Skeletal muscle satellite cell (primary cell): ENCODE measurements around the gene THADA.

Source experiments
- H3K27me3 ChIP-seq: 2 replicates; pipeline ENCODE4 v1.7.0; 2013; ENCODE audit warnings: low read length; ENCODE audit not compliant: control insufficient read depth, insufficient read depth
- H3K36me3 ChIP-seq: 2 replicates; pipeline ENCODE4 v1.7.0; 2013; ENCODE audit warnings: mild to moderate bottlenecking, control low read depth, low read length; ENCODE audit not compliant: insufficient read depth
- H3K4me1 ChIP-seq: 2 replicates; pipeline ENCODE4 v1.7.0; 2013; ENCODE audit warnings: low read length; ENCODE audit not compliant: control insufficient read depth, insufficient read depth
- H3K4me2 ChIP-seq: 2 replicates; pipeline ENCODE4 v1.7.0; 2013; ENCODE audit warnings: mild to moderate bottlenecking, low read length
- H3K4me3 ChIP-seq: 2 replicates; pipeline ENCODE4 v1.7.0; 2013; ENCODE audit warnings: low read length
- H3K9ac ChIP-seq: 2 replicates; pipeline ENCODE4 v1.7.0; 2013; ENCODE audit warnings: mild to moderate bottlenecking, low read depth, low read length, moderate library complexity
- H3K9me3 ChIP-seq: replicated peaks from 2 replicates; pipeline ENCODE4 v1.7.0; 2013; ENCODE audit warnings: mild to moderate bottlenecking, control low read depth, low read length

Gene THADA

DNA sequence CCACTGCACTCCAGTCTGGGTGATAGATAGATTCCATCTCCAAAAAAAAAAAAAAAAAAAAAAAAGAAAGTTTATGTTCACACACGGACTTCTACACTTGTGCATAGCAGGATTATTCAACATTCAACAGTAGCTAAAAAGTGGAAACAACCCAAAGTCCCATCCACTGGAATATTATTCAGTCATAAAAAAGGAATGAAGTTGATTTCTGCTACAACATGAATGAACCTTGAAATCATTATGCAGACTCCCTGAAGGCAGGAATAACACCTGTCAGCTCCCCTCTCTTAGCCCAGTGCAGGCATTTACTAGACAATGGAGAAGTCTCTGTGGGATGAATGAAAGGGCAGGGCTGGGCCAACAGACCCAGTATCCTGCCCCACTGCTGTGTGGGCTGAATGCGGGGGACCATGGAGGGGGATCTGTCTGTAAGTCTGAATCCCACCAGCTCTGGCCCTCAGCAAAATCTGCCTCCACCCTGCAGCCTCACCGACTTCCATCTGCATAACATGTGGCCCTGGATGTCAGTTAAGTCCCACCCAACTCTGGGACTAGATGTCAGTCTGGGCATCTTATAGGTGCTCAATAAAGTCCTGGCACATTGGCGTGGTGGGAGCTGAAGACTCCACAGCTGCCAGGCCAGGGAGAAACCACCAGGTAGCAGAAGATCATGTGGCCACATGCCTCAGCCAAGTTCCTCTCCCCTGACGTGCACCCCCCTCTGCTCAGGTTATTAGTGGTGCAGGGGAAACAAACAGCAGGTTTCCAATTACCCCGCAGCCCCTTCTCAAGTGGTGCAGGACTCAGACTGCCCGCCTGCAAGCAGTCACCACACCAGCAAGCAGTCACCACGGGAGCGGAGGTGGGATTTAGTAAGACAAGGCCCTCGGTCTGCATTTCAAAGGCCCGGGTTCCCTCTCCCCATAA lies 378.3 kb downstream of the THADA start:
- H3K9ac ChIP-seq, result peak overlapping the region; percentile 99
- peak overlapping the region; percentile 81 for H3K4me2 ChIP-seq
- no peaks in the 10 kb centered on the region for H3K27me3 ChIP-seq
- H3K9me3 ChIP-seq, result no peaks in the 10 kb centered on the region
- H3K4me1 ChIP-seq, result peaks cover 40% of the 10 kb centered on the region
- H3K36me3 ChIP-seq, result peaks cover 4% of the 10 kb centered on the region
- H3K4me3 ChIP-seq, result no peak overlapping the region

DNA sequence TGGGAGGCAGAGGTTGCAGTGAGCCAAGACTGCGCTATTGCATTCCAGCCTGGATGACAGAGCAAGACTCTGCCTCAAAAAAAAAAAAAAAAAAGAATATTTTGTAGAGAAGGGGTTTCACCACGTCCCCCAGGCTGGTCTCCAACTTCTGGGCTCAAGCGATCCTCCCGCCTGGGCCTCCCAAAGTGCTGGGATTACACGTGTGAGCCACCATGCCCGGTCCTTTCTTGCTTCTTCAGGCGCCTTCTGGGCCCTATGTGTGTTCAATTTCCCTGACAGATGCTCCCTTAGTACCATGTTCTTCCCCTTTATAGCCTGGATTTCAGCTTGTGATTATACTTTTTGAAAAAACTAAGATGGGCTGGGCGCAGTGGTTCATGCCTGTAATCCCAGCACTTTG lies 379.2 kb downstream of the THADA start:
- Histone ChIP-seq H3K9ac (no peak overlapping the region), H3K27me3 (no peaks in the 10 kb centered on the region), H3K4me2 (no peak overlapping the region), H3K36me3 (no peaks in the 10 kb centered on the region), H3K4me1 (peaks cover 39% of the 10 kb centered on the region), H3K4me3 (no peak overlapping the region), H3K9me3 (no peaks in the 10 kb centered on the region)

GRCh38 chr2:43215673-43216255 lies 380.1 kb downstream of the THADA start:
- Histone ChIP-seq H3K4me2 (no peak overlapping the region), H3K9me3 (no peaks in the 10 kb centered on the region), H3K36me3 (no peaks in the 10 kb centered on the region), H3K27me3 (no peaks in the 10 kb centered on the region), H3K9ac (no peak overlapping the region), H3K4me3 (no peak overlapping the region), H3K4me1 (peaks cover 30% of the 10 kb centered on the region)

DNA sequence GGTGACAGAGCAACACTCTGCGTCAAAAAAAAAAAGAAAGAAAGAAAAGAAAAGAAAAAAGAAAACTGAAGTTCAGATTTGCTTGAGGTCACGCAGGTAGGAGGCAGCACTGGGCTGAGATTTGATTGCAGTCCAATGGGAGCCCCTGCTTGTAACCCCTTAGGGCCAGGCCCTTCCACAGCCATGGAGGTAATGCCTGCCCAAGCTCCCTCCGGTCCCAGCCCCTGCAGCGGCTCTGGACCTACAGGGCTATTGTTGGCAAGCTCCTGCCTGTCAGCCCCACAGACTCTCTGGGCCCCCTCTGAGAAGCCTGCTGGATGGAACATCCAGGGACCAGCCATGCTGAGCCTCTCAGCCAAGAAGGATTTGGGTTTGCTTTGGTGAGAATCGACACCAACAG lies 381.6 kb downstream of the THADA start:
- H3K4me1 ChIP-seq, result peaks cover 16% of the 10 kb centered on the region
- H3K36me3 ChIP-seq, result no peaks in the 10 kb centered on the region
- no peak overlapping the region for H3K9ac ChIP-seq
- H3K4me2 ChIP-seq, result no peak overlapping the region
- H3K4me3 ChIP-seq, result no peak overlapping the region
- H3K9me3 ChIP-seq, result no peaks in the 10 kb centered on the region
- H3K27me3 ChIP-seq, result no peaks in the 10 kb centered on the region

- Histone ChIP-seq H3K4me1 (peaks cover 3% of the 10 kb centered on the region), H3K9ac (no peak overlapping the region), H3K4me3 (no peak overlapping the region), H3K9me3 (no peaks in the 10 kb centered on the region), H3K36me3 (no peaks in the 10 kb centered on the region), H3K27me3 (no peaks in the 10 kb centered on the region), H3K4me2 (no peak overlapping the region)
These were observed 382.9 kb downstream of the THADA start for GRCh38 chr2:43212931-43213330.

DNA sequence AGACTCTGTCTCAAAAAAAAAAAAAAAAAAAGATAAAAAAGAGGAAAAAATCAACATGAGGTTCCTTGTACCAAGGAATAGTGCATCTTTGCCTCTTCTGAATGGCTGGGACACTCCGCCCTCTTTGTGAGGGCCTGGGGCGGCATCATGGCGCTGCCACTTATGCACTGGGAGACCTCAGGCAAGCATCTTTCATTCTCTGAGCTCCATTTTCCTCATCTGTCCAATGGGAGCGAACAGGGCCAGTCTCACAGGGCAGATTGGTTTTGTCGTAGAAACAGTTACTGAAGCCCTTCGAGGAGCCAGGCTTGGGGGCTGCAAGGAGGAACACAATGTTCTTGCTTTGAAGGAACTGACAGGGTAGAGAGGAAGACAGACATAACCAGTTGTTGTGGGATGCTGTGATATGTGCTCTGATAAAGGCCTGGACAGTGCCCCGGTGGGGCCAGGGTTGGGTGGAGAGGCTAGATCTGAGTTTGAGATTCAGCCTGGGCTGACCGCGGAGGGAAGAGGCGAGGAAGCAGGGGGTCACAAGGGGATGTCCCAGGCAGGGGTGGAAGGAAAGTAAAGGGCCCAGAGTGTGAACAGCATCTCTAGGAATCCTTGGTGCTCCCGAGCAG lies 383.5 kb downstream of the THADA start:
- Histone ChIP-seq H3K36me3 (no peaks in the 10 kb centered on the region), H3K4me1 (no peaks in the 10 kb centered on the region), H3K9me3 (no peaks in the 10 kb centered on the region), H3K27me3 (peaks cover 3% of the 10 kb centered on the region), H3K4me3 (no peak overlapping the region), H3K9ac (no peak overlapping the region), H3K4me2 (no peak overlapping the region)

- Histone ChIP-seq H3K4me3 (no peak overlapping the region), H3K9me3 (no peaks in the 10 kb centered on the region), H3K27me3 (peaks cover 7% of the 10 kb centered on the region), H3K4me2 (no peak overlapping the region), H3K36me3 (no peaks in the 10 kb centered on the region), H3K4me1 (no peaks in the 10 kb centered on the region), H3K9ac (no peak overlapping the region)
These were observed 385.2 kb downstream of the THADA start for GRCh38 chr2:43210467-43211303.

GRCh38 chr2:43210125-43210466 lies 385.7 kb downstream of the THADA start:
- Histone ChIP-seq H3K9ac (no peak overlapping the region), H3K36me3 (no peaks in the 10 kb centered on the region), H3K4me1 (no peaks in the 10 kb centered on the region), H3K27me3 (peaks cover 7% of the 10 kb centered on the region), H3K4me3 (no peak overlapping the region), H3K9me3 (no peaks in the 10 kb centered on the region), H3K4me2 (no peak overlapping the region)

DNA sequence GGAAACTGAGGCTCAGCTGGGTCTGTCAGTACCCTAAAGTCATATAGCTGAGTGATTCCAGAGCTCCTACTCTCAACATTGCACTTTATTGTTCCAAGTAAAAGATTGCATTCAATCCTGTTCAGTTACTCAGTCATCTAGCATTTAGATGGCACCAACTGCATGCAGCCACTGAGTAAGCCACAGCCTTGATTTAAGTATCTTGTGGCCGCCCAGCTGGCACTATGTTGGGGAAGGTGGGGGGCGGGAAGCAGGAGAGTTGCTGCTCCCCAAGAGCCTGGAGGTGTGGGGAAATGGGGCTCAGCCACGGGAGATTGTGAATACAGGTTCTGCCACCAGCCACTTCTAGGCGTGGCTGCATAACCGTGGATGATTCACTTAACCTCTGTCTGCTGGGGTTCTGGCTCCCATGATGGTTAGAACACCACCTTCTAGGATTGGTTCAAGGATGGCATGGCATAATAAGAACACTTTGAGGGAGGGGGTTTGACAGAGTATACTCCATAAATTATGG lies 386.6 kb downstream of the THADA start:
- no peak overlapping the region for H3K4me3 ChIP-seq
- H3K4me2 ChIP-seq, result no peak overlapping the region
- no peaks in the 10 kb centered on the region for H3K4me1 ChIP-seq

DNA sequence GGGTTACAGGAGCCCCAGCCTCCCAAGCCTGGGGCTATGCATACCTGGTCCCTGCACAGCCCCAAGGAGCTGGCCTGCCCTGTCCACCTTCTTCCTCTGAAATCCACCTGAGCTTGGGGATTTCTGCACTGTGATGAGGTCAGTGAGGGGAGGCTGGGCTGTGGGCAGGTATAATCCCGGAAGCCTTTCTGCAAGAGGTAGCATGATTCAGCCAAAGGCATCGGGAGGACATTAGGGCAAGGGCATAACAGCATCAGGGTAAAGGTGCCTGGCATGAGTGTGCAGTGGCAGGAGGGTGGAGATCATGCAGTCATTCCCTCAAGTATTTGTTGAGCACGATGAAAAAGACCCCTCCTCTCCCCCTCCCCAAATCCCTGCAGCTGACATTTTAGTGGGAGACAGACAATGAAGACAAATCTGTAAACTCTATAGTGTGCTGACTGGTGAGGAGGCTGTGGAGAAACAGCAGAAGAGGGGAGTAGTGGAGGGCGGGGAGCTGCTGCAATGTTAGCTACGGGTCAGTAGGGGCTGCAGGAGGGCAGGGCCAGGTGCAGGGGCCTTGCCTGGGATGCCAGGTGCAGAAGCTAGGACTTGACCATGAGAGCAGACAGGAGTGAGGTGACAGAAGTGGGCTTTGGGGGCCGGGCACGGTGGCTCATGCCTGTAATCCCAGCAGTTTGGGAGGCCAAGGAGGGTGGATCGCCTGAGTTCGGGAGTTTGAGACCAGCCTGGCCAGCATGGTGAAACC lies 388.1 kb downstream of the THADA start:
- no peaks in the 10 kb centered on the region for H3K4me1 ChIP-seq
- no peaks in the 10 kb centered on the region for H3K9me3 ChIP-seq
- H3K27me3 ChIP-seq, result peaks cover 7% of the 10 kb centered on the region
- H3K36me3 ChIP-seq, result no peaks in the 10 kb centered on the region
- H3K4me3 ChIP-seq, result no peak overlapping the region
- H3K9ac ChIP-seq, result no peak overlapping the region
- no peak overlapping the region for H3K4me2 ChIP-seq

More for the DNA sequence above, 386.6 kb downstream of the THADA start:
- H3K36me3 ChIP-seq, result no peaks in the 10 kb centered on the region
- H3K9me3 ChIP-seq, result no peaks in the 10 kb centered on the region
- no peak overlapping the region for H3K9ac ChIP-seq
- peaks cover 7% of the 10 kb centered on the region for H3K27me3 ChIP-seq
